Nephron (organoid): ENCODE results near the gene PPEF1.
A peak's percentile ranks its signal among the peaks of the same experiment; 100 is the strongest.
"Not testable (repeated sequence)": the region's sequence is repeated elsewhere in the genome, so short reads cannot be mapped to it uniquely, and the experiment has no call there.

Source experiments
- H3K27ac Mint-ChIP-seq, 3 experiments: 2 replicates each; pipeline ENCODE4 v1.8.0; 2020; ENCODE audit warnings: mixed read lengths in 3 of 3, mild to moderate bottlenecking in 2 of 3, moderate library complexity in 1 of 3
- H3K27me3 Mint-ChIP-seq: 2 replicates; pipeline ENCODE4 v1.8.0; 2021; ENCODE audit warnings: low read depth, mild to moderate bottlenecking, moderate library complexity, mixed read lengths
- H3K36me3 Mint-ChIP-seq: 2 replicates; pipeline ENCODE4 v1.8.0; 2020; ENCODE audit warnings: low read depth, mixed read lengths
- H3K4me1 Mint-ChIP-seq: 2 replicates; pipeline ENCODE4 v1.8.0; 2020; ENCODE audit warnings: mixed read lengths
- H3K4me3 Mint-ChIP-seq, 3 experiments: 2 replicates each; pipeline ENCODE4 v1.8.0; 2020; ENCODE audit warnings: mild to moderate bottlenecking in 3 of 3, mixed read lengths in 3 of 3, moderate library complexity in 2 of 3
- H3K9me3 Mint-ChIP-seq: 2 replicates; pipeline ENCODE4 v1.8.0; 2020; ENCODE audit warnings: mixed read lengths
- TF ChIP-seq, protein P1 (sequence below), 3 experiments: fragments of 200-600 bp; sonication (generic); IDR thresholded peaks; one replicate each; pipeline ENCODE4 v1.5.0; 2021; ENCODE audit warnings: antibody characterized with exemption in 3 of 3; ENCODE audit not compliant: unreplicated experiment in 3 of 3

The PPEF1 gene

DNA sequence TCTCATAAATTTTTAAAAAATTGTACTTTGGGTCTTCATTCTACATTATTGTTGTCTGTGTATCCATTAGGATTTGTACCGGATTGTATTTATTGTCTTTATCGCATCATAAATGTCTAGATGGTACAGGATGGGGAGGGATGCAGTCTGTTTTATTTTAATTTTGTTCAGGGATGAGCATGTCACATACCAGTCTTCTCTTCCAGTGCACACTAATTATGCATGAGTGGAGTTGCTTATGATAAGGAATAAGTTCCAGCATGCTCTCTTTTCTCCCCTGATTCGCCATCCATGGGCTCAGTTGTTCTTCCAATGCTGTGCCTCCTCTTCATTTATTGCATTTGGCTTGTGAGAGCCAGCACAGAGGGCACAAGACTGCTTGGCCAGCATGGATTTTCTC lies 54.3 kb downstream of the PPEF1 start:
- H3K27me3 Mint-ChIP-seq, result no peaks in the 10 kb centered on the region
- H3K36me3 Mint-ChIP-seq, result no peaks in the 10 kb centered on the region
- H3K27ac Mint-ChIP-seq, result no peak overlapping the region
- no peak overlapping the region for H3K4me3 Mint-ChIP-seq
- H3K4me1 Mint-ChIP-seq, result no peaks in the 10 kb centered on the region
- TF ChIP-seq, protein P1, sequence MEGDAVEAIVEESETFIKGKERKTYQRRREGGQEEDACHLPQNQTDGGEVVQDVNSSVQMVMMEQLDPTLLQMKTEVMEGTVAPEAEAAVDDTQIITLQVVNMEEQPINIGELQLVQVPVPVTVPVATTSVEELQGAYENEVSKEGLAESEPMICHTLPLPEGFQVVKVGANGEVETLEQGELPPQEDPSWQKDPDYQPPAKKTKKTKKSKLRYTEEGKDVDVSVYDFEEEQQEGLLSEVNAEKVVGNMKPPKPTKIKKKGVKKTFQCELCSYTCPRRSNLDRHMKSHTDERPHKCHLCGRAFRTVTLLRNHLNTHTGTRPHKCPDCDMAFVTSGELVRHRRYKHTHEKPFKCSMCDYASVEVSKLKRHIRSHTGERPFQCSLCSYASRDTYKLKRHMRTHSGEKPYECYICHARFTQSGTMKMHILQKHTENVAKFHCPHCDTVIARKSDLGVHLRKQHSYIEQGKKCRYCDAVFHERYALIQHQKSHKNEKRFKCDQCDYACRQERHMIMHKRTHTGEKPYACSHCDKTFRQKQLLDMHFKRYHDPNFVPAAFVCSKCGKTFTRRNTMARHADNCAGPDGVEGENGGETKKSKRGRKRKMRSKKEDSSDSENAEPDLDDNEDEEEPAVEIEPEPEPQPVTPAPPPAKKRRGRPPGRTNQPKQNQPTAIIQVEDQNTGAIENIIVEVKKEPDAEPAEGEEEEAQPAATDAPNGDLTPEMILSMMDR (IDR thresholded peaks at IDR 0.05; ENCODE audit: unreplicated experiment in 3 of 3), result no peak
- peaks cover 9% of the 10 kb centered on the region for H3K9me3 Mint-ChIP-seq

DNA sequence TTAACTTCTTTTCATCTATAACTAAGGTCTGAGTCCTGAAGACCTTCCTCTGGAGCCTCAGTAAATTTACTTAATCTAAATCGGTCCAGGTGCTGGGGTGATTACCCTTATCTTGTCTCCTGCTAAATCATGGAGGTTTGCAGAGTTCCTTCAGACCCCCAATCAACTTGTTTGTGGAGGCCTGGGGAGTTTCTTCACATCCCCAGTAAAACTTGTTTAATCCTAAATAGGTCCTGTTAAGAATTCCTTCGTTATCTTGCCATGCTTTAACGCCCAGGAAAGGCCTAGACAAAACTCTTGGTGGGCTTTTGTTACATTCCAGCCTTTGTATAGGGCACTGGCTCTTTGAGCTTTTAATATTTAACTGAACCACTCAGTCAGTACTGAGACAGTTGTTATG lies 55.7 kb downstream of the PPEF1 start:
- H3K4me3 Mint-ChIP-seq, H3K27me3 Mint-ChIP-seq, H3K36me3 Mint-ChIP-seq, H3K4me1 Mint-ChIP-seq: not testable (repeated sequence)
- peaks cover 11% of the 10 kb centered on the region for H3K9me3 Mint-ChIP-seq
- peak overlapping the region; percentile 51 to 66 (median 56) for H3K27ac Mint-ChIP-seq

DNA sequence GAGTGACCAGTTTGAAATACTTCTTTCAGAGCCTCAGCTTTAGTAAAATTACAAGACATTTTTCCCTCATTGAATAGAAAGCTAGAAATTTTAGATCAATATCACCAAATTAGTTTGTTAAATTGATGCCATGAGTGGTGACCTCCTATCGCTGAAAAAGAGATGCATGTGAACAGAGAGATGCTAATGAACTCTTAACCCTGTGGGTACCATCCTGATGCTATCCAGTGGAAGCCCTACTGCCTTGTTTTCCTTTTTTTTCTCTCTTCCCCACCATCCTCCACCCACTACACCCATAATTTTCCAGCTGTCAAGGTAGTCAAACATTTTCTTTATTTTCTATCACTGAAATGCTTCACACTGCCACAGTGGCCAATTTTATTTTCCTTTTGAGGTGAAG lies 61.9 kb downstream of the PPEF1 start:
- Mint-ChIP-seq H3K4me3 (no peak overlapping the region), H3K27me3 (no peaks in the 10 kb centered on the region), H3K9me3 (peaks cover 16% of the 10 kb centered on the region), H3K36me3 (no peaks in the 10 kb centered on the region), H3K27ac (peak overlapping the region in 2 of 3 experiments; percentile 67 to 86), H3K4me1 (peaks cover 12% of the 10 kb centered on the region)
- TF ChIP-seq, protein P1 (IDR thresholded peaks at IDR 0.05; ENCODE audit: unreplicated experiment in 3 of 3), result no peak

DNA sequence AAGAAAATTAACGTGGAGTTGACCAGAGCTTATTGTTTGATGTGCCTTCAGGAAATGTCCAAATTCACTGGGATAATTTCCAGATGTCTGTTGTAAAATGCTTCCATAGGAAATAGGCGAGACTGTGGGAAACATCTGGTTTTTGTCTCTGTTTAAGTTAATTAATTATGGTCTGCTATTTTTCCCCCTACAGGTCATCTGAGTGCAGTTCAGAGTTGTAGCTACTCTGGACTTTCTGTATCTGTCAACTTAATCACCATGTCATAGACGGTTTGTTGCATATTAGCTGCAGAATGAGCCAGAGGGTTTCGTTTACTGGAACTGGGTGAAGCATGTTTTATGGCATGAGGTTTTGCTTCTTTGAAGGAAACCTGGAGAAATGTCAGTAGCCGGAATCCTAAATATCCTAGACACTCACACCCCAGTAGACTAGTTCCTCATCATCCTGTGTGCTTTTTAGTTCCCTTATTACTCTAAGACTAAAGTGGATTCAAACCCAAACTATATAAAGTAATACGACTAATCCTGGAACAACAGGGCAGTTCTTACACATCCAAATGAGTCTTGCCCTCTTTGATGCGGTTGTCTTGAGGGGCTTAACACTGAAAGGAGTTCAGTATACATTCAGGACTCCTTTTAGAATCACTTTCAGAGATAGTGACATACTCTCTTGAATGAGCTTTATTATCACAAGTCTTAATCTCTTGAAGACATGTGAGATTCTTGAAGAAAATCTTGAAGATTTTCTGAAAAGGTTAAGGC lies 62.5 kb downstream of the PPEF1 start:
- Mint-ChIP-seq H3K27ac (peak overlapping the region in 2 of 3 experiments; percentile 67 to 86), H3K4me3 (no peak overlapping the region), H3K4me1 (peaks cover 12% of the 10 kb centered on the region), H3K9me3 (peaks cover 19% of the 10 kb centered on the region), H3K36me3 (no peaks in the 10 kb centered on the region), H3K27me3 (no peaks in the 10 kb centered on the region)
- TF ChIP-seq, protein P1 (IDR thresholded peaks at IDR 0.05; ENCODE audit: unreplicated experiment in 3 of 3), result peak in 1 of 3 experiments; percentile 15

DNA sequence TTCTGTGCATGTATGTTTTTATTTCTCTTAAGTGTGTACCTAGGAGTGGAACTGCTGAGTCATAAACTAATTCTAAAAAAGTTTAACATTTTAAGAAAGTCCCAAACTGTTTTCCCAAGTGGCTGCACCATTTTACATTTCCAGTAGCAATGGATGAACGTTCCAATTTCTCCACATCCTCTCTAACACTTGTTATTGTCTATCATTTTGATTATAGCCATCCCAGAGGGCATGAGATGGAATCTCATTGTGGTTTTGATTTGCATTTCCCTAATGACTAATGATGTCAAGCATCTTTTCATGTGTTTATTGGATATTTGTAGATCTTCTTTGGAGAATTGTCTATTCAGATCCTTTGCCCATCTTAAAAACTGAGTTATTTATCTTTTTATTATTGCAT lies 82.5 kb downstream of the PPEF1 start:
- H3K36me3 Mint-ChIP-seq, result no peaks in the 10 kb centered on the region
- no peak overlapping the region for H3K27ac Mint-ChIP-seq
- H3K27me3 Mint-ChIP-seq, result no peaks in the 10 kb centered on the region
- H3K4me1 Mint-ChIP-seq, result no peaks in the 10 kb centered on the region
- H3K4me3 Mint-ChIP-seq, result no peak overlapping the region
- TF ChIP-seq, protein P1 (IDR thresholded peaks at IDR 0.05; ENCODE audit: unreplicated experiment in 3 of 3), result no peak
- peaks cover 13% of the 10 kb centered on the region for H3K9me3 Mint-ChIP-seq

DNA sequence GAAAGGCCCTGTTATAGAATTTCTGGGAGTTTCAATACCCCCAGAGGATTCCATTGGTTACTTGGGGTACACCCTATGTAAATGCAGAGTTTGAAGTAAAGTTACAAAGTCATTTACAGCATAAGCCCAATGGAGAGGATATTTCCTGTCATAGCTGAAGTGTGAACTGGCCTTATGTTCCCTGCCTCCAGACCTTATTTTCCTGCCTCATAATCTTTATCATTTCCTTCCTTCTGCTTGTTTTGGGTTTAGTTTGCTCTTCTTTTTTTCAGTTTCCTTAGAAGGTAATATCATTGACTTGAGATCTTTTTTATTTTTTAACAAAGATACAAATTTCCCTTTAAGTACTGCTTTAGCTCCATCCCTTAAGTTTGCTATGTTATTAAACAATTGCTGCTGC lies 85.4 kb downstream of the PPEF1 start:
- Mint-ChIP-seq H3K4me1 (peaks cover 4% of the 10 kb centered on the region), H3K27ac (no peak overlapping the region), H3K36me3 (no peaks in the 10 kb centered on the region), H3K27me3 (no peaks in the 10 kb centered on the region), H3K4me3 (no peak overlapping the region), H3K9me3 (peaks cover 8% of the 10 kb centered on the region)
- TF ChIP-seq, protein P1 (IDR thresholded peaks at IDR 0.05; ENCODE audit: unreplicated experiment in 3 of 3), result no peak
